ENCODE data around the gene METAP1D. TPM values are rescaled to one million over a fixed set of nuclear protein-coding genes. Genes with fewer than 3 reads are reported as not detected.

METAP1D gene
- total and polyA plus RNA-seq, 2 of the 4 experiments (the other 2 are of a cell fraction): 3.4 to 5.5 TPM

DNA sequence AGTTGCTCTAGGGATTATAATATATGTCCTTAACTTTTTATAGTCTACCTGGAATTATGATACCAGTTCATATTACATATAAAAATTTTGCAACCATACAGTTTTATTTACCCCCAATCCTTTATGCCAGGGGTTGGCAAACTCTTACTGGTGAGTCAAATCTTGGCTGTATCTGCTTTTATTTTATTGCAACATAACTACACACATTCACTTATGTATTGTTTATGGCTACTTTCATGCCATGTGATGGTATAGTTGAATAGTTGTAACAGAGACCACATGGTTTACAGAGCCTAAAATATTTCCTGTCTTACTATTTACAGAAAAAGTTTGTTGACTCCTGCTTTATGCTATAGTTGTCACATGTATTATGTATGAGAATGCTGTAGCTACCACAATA is 128.7 kb downstream of the METAP1D start:
- dilution Hi-C loops (cut with HindIII; ENCODE audit: low sequenced_read_pairs, unreplicated experiment): no loop called here
- in situ Hi-C loops (cut with MboI; ENCODE audit: low sequenced_read_pairs): no loop called here

More for the DNA sequence above, 128.7 kb downstream of the METAP1D start:
- Histone ChIP-seq H4K91ac (ENCODE audit: insufficient read depth, low read depth, low read length) (no peak overlapping the region), H3K27ac (ENCODE audit: insufficient read depth, low read length) (no peak overlapping the region), H2BK20ac (ENCODE audit: low read depth, low read length) (no peak overlapping the region), H3K27me3 (ENCODE audit: control insufficient read depth, insufficient read depth, low read length) (0 out of 2 replicates have a peak, but pooled peaks cover 2% of the 10 kb centered on the region), H3K9me1 (ENCODE audit: insufficient read depth, low read length) (no peaks in the 10 kb centered on the region), H3K4ac (ENCODE audit: low read depth, low read length) (no peak overlapping the region), H3K9ac (ENCODE audit: low read depth, low read length) (no peak overlapping the region), H3K4me1 (ENCODE audit: control insufficient read depth, insufficient read depth, low read length) (peaks cover 2% of the 10 kb centered on the region; the same call in 1 of the 2 replicates), H3K23ac (ENCODE audit: low read depth, low read length) (no peak overlapping the region), H3K56ac (ENCODE audit: extremely low read depth, insufficient read depth, low read length) (no peak overlapping the region), H3K79me1 (ENCODE audit: low read depth in 1 of 2, low read length in 2 of 2) (no peaks in the 10 kb centered on the region), H2AFZ (replicated peaks; ENCODE audit: low read length, poor library complexity) (no peak overlapping the region), H3K36me3 (ENCODE audit: control insufficient read depth, insufficient read depth, low read length) (no peaks in the 10 kb centered on the region), H3K14ac (replicated peaks; ENCODE audit: low read depth, low read length) (no peak overlapping the region), H2BK120ac (ENCODE audit: low read depth, low read length) (no peak overlapping the region), H2BK15ac (ENCODE audit: low read depth, low read length) (no peak overlapping the region), H2AK5ac (ENCODE audit: low read depth, low read length) (no peak overlapping the region), H4K8ac (ENCODE audit: low read depth in 2 of 2, low read length in 2 of 2) (no peak overlapping the region), H3K4me2 (ENCODE audit: low read depth, low read length) (no peak overlapping the region), H4K20me1 (ENCODE audit: insufficient read depth, low read length) (no peaks in the 10 kb centered on the region), H2AK9ac (replicated peaks; ENCODE audit: low read depth, low read length, poor library complexity) (no peak overlapping the region), H4K5ac (ENCODE audit: low read depth, low read length) (no peak overlapping the region), H3K9me3 (ENCODE audit: control insufficient read depth, insufficient read depth, low read length) (no peaks in the 10 kb centered on the region; the same call in 1 of the 2 replicates), H3K4me3 (ENCODE audit: insufficient read depth, low read depth, low read length) (no peak overlapping the region), H3K18ac (ENCODE audit: low read depth, low read length) (no peak overlapping the region), H2BK5ac (ENCODE audit: low read depth, low read length, poor library complexity, severe bottlenecking) (no peak overlapping the region)
- no TSS peak for BruUV-seq (replicated peaks)
- POLR2A ChIA-PET (ENCODE audit: unreplicated experiment): interaction anchor here (0.6 kb wide), 1 partner anchor 405 kb away, joined by 3 read pairs; no protein-coding TSS in a partner anchor
- DNase-seq: no peak
- TF ChIP-seq CEBPB (IDR thresholded peaks at IDR 0.05; ENCODE audit: low read depth, low read length): peak; percentile 61
- TF ChIP-seq RCOR1 (IDR thresholded peaks at IDR 0.05; ENCODE audit: insufficient replicate concordance, low read length): no peak
- CTCF ChIA-PET: interaction anchor here (1.0 to 2.1 kb wide), 2 partner anchors 9 to 554 kb away, joined by 3 to 5 read pairs; no protein-coding TSS in a partner anchor
- no peak for ATAC-seq (ENCODE audit: low read depth)
- intact Hi-C loops (cut with micrococcal nuclease): loop anchor here (5.0 kb wide), 2 partner anchors 339 to 531 kb away; no protein-coding TSS in a partner anchor
